SK-N-SH treated with all-trans-retinoic acid at 6 μM for 48 hours (cell line): ENCODE results near the gene ENTPD2.

Experiments used
- ATAC-seq: fragments of 200-7000 bp; cut with Tn5 transposase; 3 replicates; pipeline ENCODE4 v1.9.1; 2020; ENCODE audit warnings: mild to moderate bottlenecking, moderate library complexity
- ARNTL ChIP-seq: fragments of 450-650 bp; formaldehyde crosslinking; IDR thresholded peaks from 2 replicates; pipeline ENCODE4 v1.5.0; 2020; ENCODE audit warnings: low read depth, mild to moderate bottlenecking, moderate library complexity, borderline replicate concordance
- CSDC2 ChIP-seq: fragments of 250-450 bp; sonication (Bioruptor Pico); IDR thresholded peaks from 2 replicates; pipeline ENCODE4 v1.5.0; 2020; ENCODE audit warnings: mild to moderate bottlenecking, moderate library complexity
- GLIS3 ChIP-seq: fragments of 250-450 bp; sonication (Bioruptor Pico); IDR thresholded peaks from 2 replicates; pipeline ENCODE4 v1.5.0; 2020; ENCODE audit warnings: mild to moderate bottlenecking, moderate library complexity
- ISL1 ChIP-seq: fragments of 250-450 bp; sonication (Bioruptor Pico); IDR thresholded peaks from 2 replicates; pipeline ENCODE4 v2.1.2; 2022; ENCODE audit warnings: mild to moderate bottlenecking, moderate library complexity
- OSR1 ChIP-seq: fragments of 250-450 bp; sonication (Bioruptor Pico); IDR thresholded peaks from 2 replicates; pipeline ENCODE4 v1.8.0; 2022; ENCODE audit warnings: moderate library complexity, mild to moderate bottlenecking, inconsistent platforms
- PPARA ChIP-seq: fragments of 250-450 bp; sonication (Bioruptor Pico); IDR thresholded peaks from 2 replicates; pipeline ENCODE4 v1.5.0; 2020; ENCODE audit warnings: mild to moderate bottlenecking, borderline replicate concordance
- SNAI2 ChIP-seq: fragments of 250-450 bp; sonication (Bioruptor Pico); IDR thresholded peaks from 2 replicates; pipeline ENCODE4 v1.5.0; 2020; ENCODE audit warnings: mild to moderate bottlenecking, moderate library complexity
- TCF4 ChIP-seq: fragments of 250-450 bp; sonication (Bioruptor Pico); IDR thresholded peaks from 2 replicates; pipeline ENCODE4 v1.8.0; 2021; ENCODE audit warnings: mild to moderate bottlenecking, moderate library complexity, borderline replicate concordance
- TOX ChIP-seq: fragments of 250-450 bp; sonication (Bioruptor Pico); IDR thresholded peaks from 2 replicates; pipeline ENCODE4 v1.8.0; 2021; ENCODE audit warnings: mild to moderate bottlenecking, moderate library complexity, borderline replicate concordance
- ZFP3 ChIP-seq: fragments of 250-450 bp; sonication (Bioruptor Pico); IDR thresholded peaks from 2 replicates; pipeline ENCODE4 v1.5.0; 2020; ENCODE audit warnings: mild to moderate bottlenecking, moderate library complexity
- ZFP30 ChIP-seq: fragments of 450-650 bp; formaldehyde crosslinking; IDR thresholded peaks from 2 replicates; pipeline ENCODE4 v1.5.0; 2022; ENCODE audit warnings: mild to moderate bottlenecking, moderate library complexity
- ZNF8 ChIP-seq: fragments of 450-650 bp; formaldehyde crosslinking; IDR thresholded peaks from 2 replicates; pipeline ENCODE4 v1.5.0; 2020; ENCODE audit warnings: mild to moderate bottlenecking, moderate library complexity
- TF ChIP-seq, protein P1 (sequence below): fragments of 250-450 bp; sonication (Bioruptor Pico); IDR thresholded peaks from 2 replicates; pipeline ENCODE4 v1.5.1; 2021; ENCODE audit warnings: mild to moderate bottlenecking, moderate library complexity
- TF ChIP-seq, protein P2 (sequence below): fragments of 250-450 bp; sonication (Bioruptor Pico); IDR thresholded peaks from 2 replicates; pipeline ENCODE4 v1.5.1; 2020; ENCODE audit warnings: low read depth, mild to moderate bottlenecking, moderate library complexity
- TF ChIP-seq, protein P3 (sequence below): fragments of 250-450 bp; sonication (Bioruptor Pico); IDR thresholded peaks from 2 replicates; pipeline ENCODE4 v1.8.0; 2021; ENCODE audit warnings: low read depth, mild to moderate bottlenecking, moderate library complexity, borderline replicate concordance
- TF ChIP-seq, protein P4 (sequence below): fragments of 250-450 bp; sonication (Bioruptor Pico); IDR thresholded peaks from 2 replicates; pipeline ENCODE4 v1.5.0; 2020; ENCODE audit warnings: mild to moderate bottlenecking, moderate library complexity
- TF ChIP-seq, protein P5 (sequence below): fragments of 250-450 bp; sonication (Bioruptor Pico); IDR thresholded peaks from 2 replicates; pipeline ENCODE4 v1.8.0; 2020; ENCODE audit warnings: mild to moderate bottlenecking, moderate library complexity, borderline replicate concordance

Gene ENTPD2

DNA sequence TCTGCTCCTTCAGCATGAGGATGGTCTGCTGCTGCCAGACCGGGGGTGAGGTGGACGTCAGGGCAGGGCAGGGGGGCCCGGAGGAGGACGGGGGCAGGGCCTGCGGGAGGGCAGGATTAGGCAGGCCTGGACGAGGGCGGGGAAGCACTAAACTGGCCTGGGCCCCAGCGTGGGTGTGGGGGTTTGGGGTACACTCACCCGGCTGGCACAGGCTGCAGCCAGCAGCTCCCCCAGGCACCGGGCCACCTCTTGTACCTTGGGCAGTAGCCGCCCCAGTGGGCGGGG, 11.0 kb upstream of the ENTPD2 start:
- TF ChIP-seq SNAI2 (no peak), ZFP30 (CRISPR knock-in tag) (no peak), CSDC2 (CRISPR knock-in tag) (no peak), ZNF8 (CRISPR knock-in tag) (no peak), OSR1 (no peak), ARNTL (CRISPR knock-in tag) (no peak), GLIS3 (CRISPR knock-in tag) (no peak), ZFP3 (no peak), TOX (CRISPR knock-in tag) (no peak), PPARA (CRISPR knock-in tag) (no peak), TCF4 (CRISPR knock-in tag) (no peak)
- TF ChIP-seq, protein P1, sequence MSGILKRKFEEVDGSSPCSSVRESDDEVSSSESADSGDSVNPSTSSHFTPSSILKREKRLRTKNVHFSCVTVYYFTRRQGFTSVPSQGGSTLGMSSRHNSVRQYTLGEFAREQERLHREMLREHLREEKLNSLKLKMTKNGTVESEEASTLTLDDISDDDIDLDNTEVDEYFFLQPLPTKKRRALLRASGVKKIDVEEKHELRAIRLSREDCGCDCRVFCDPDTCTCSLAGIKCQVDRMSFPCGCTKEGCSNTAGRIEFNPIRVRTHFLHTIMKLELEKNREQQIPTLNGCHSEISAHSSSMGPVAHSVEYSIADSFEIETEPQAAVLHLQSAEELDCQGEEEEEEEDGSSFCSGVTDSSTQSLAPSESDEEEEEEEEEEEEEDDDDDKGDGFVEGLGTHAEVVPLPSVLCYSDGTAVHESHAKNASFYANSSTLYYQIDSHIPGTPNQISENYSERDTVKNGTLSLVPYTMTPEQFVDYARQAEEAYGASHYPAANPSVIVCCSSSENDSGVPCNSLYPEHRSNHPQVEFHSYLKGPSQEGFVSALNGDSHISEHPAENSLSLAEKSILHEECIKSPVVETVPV (CRISPR knock-in tag) = no peak
- TF ChIP-seq, protein P2, sequence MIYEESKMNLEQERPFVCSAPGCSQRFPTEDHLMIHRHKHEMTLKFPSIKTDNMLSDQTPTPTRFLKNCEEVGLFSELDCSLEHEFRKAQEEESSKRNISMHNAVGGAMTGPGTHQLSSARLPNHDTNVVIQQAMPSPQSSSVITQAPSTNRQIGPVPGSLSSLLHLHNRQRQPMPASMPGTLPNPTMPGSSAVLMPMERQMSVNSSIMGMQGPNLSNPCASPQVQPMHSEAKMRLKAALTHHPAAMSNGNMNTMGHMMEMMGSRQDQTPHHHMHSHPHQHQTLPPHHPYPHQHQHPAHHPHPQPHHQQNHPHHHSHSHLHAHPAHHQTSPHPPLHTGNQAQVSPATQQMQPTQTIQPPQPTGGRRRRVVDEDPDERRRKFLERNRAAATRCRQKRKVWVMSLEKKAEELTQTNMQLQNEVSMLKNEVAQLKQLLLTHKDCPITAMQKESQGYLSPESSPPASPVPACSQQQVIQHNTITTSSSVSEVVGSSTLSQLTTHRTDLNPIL (CRISPR knock-in tag) = no peak
- TF ChIP-seq, protein P3, sequence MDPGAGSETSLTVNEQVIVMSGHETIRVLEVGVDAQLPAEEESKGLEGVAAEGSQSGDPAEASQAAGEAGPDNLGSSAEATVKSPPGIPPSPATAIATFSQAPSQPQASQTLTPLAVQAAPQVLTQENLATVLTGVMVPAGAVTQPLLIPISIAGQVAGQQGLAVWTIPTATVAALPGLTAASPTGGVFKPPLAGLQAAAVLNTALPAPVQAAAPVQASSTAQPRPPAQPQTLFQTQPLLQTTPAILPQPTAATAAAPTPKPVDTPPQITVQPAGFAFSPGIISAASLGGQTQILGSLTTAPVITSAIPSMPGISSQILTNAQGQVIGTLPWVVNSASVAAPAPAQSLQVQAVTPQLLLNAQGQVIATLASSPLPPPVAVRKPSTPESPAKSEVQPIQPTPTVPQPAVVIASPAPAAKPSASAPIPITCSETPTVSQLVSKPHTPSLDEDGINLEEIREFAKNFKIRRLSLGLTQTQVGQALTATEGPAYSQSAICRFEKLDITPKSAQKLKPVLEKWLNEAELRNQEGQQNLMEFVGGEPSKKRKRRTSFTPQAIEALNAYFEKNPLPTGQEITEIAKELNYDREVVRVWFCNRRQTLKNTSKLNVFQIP (CRISPR knock-in tag) = no peak
- TF ChIP-seq, all 23 proteins: peak for 0
- no peak for ATAC-seq

DNA sequence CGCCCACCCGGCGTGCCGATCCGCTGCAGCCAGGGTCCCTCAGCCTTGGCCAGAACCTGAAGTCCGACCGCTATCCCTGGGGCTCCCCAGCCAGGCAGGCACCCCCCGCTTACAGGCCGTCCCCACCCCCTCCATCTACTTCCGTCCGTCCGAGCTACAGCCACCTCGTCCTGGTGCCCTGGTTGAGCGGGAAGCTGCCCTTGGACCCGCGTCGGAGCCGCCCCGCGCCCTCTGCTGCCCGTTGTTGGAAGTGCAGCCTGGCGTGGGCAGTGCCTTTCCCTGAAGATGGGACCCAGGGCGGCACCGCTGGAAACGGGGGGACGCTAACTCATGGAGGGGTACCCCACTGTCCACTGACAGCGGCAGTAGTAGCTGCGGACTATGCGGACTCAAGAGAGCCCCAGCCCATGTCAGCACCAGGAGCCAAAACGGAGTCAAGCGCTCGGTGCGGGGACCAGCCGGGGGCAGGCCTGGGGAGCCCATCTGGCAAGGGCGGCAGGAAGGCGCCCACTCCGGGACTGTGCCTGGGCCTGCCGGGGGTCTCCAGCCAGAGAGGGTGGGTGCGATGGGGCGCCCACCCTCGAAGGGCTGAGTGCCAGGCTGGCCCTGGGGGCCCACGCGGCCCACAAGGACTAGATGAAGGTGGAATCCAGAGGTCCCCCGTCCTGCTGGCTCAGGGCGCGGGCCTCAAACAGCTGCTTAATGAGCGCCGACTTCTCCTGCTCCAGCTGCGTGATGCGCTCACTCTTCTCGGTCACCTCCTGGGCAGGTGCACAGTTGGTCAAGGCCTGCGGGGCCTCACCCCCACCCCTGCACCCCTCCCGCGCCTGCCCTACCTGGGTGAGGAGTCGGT, 10.4 kb upstream of the ENTPD2 start:
- TF ChIP-seq, protein P2 (CRISPR knock-in tag) = no peak
- TF ChIP-seq, protein P4, sequence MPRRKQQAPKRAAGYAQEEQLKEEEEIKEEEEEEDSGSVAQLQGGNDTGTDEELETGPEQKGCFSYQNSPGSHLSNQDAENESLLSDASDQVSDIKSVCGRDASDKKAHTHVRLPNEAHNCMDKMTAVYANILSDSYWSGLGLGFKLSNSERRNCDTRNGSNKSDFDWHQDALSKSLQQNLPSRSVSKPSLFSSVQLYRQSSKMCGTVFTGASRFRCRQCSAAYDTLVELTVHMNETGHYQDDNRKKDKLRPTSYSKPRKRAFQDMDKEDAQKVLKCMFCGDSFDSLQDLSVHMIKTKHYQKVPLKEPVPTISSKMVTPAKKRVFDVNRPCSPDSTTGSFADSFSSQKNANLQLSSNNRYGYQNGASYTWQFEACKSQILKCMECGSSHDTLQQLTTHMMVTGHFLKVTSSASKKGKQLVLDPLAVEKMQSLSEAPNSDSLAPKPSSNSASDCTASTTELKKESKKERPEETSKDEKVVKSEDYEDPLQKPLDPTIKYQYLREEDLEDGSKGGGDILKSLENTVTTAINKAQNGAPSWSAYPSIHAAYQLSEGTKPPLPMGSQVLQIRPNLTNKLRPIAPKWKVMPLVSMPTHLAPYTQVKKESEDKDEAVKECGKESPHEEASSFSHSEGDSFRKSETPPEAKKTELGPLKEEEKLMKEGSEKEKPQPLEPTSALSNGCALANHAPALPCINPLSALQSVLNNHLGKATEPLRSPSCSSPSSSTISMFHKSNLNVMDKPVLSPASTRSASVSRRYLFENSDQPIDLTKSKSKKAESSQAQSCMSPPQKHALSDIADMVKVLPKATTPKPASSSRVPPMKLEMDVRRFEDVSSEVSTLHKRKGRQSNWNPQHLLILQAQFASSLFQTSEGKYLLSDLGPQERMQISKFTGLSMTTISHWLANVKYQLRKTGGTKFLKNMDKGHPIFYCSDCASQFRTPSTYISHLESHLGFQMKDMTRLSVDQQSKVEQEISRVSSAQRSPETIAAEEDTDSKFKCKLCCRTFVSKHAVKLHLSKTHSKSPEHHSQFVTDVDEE (CRISPR knock-in tag) = no peak
- TF ChIP-seq, protein P5, sequence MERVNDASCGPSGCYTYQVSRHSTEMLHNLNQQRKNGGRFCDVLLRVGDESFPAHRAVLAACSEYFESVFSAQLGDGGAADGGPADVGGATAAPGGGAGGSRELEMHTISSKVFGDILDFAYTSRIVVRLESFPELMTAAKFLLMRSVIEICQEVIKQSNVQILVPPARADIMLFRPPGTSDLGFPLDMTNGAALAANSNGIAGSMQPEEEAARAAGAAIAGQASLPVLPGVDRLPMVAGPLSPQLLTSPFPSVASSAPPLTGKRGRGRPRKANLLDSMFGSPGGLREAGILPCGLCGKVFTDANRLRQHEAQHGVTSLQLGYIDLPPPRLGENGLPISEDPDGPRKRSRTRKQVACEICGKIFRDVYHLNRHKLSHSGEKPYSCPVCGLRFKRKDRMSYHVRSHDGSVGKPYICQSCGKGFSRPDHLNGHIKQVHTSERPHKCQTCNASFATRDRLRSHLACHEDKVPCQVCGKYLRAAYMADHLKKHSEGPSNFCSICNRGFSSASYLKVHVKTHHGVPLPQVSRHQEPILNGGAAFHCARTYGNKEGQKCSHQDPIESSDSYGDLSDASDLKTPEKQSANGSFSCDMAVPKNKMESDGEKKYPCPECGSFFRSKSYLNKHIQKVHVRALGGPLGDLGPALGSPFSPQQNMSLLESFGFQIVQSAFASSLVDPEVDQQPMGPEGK = no peak
- TF ChIP-seq ARNTL (CRISPR knock-in tag) = no peak
- TF ChIP-seq, protein P1 (CRISPR knock-in tag) = no peak
- TF ChIP-seq ISL1 (CRISPR knock-in tag) = no peak
- no peak for TF ChIP-seq OSR1

More for the DNA sequence above, 10.4 kb upstream of the ENTPD2 start:
- peak; percentile 84 for ATAC-seq
